Heart left ventricle (tissue), 16 donors: ENCODE data around the gene NANOGP8. TPM values are rescaled to one million over a fixed set of nuclear protein-coding genes. Genes with fewer than 3 reads are reported as not detected.
A peak's percentile ranks its signal among the peaks of the same experiment; 100 is the strongest.

ENCODE experiments used
- ATAC-seq, 4 donors: fragments of 200-7000 bp; cut with Tn5 transposase; one replicate each; pipeline ENCODE4 v1.9.1; 2020 to 2022; ENCODE audit warnings: moderate library complexity in 4 of 4, mild to moderate bottlenecking in 3 of 4, moderate number of reproducible peaks in 1 of 4
- DNase-seq, 5 donors: peaks; one replicate each; pipeline ENCODE4 v3.0.0-alpha.2; 2020
- H3K27ac ChIP-seq, 12 donors: fragments of 200-600 bp; sonication (generic) in 4 of 12; one replicate each; pipeline versions ENCODE4 v1.5.0 to v1.8.0; 2016 to 2022; ENCODE audit warnings: mild to moderate bottlenecking in 2 of 12
- H3K27me3 ChIP-seq, 9 donors: fragments of 200-600 bp; sonication (generic) in 2 of 9; one replicate each; pipeline versions ENCODE4 v1.5.1 to v1.8.0; 2016 to 2022; ENCODE audit warnings: mild to moderate bottlenecking in 3 of 9
- H3K36me3 ChIP-seq, 9 donors: fragments of 200-600 bp; sonication (generic) in 2 of 9; one replicate each; pipeline versions ENCODE4 v1.5.0 to v1.8.0; 2018 to 2022; ENCODE audit warnings: mild to moderate bottlenecking in 2 of 9
- H3K4me1 ChIP-seq, 12 donors: fragments of 200-600 bp; sonication (generic) in 4 of 12; one replicate each; pipeline versions ENCODE4 v1.5.0 to v1.8.0; 2016 to 2022; ENCODE audit warnings: mild to moderate bottlenecking in 3 of 12
- H3K4me3 ChIP-seq, 12 donors: fragments of 200-600 bp; sonication (generic) in 4 of 12; one replicate each; pipeline versions ENCODE4 v1.5.0 to v1.8.0; 2017 to 2022; ENCODE audit warnings: mild to moderate bottlenecking in 9 of 12, moderate library complexity in 4 of 12
- H3K9me3 ChIP-seq, 12 donors: fragments of 200-600 bp; sonication (generic) in 4 of 12; one replicate each; pipeline versions ENCODE4 v1.5.0 to v1.8.0; 2016 to 2022; ENCODE audit warnings: mild to moderate bottlenecking in 1 of 12
- POLR2A ChIP-seq, 2 donors: fragments of 450-650 bp; IDR thresholded peaks; one replicate each; pipeline ENCODE4 v1.6.1; 2017; ENCODE audit warnings: antibody characterized with exemption in 2 of 2, mild to moderate bottlenecking in 2 of 2, moderate library complexity in 2 of 2
- whole genome bisulfite sequencing, 4 donors: extraction: QIAGEN DNeasy Blood & Tissue Kit in 2 of 4; methylation state at CpG; one replicate each; pipeline versions ENCODE4 v1.1.5 to v1.1.7; 2013 to 2018; 5-methylcytosine and 5-hydroxymethylcytosine counted together
- intact Hi-C, 10 donors: fragments of 100-400 bp; cut with DNase I; formaldehyde crosslinking; loops; one replicate each; pipeline versions ENCODE4 v1.11.1 to v1.14.2; 2022
- polyA plus RNA-seq, 2 donors: library from polyadenylated mRNA; stranded (reverse); fragments of 200-250 nt; gene quantifications; one replicate each; pipeline ENCODE4 v1.2.3, GENCODE V29; 2013
- total RNA-seq, 9 donors: library from RNA; depleted of rRNA in 2 of 9; stranded (reverse); fragments of >200 nt in 2 of 9; fragmentation: NEBNext Ultra II Directional in 3 of 9; extraction: Animal tissue kit (Norgen Biotek cat#: 25700) in 3 of 9; gene quantifications; one replicate each; pipeline versions ENCODE4 v1.1.0 to v1.2.4, GENCODE V29; 2016 to 2023
- TF ChIP-seq, protein P1 (sequence below), 12 donors: fragments of 200-600 bp; sonication (generic) in 4 of 12; IDR thresholded peaks; one replicate each; pipeline versions ENCODE4 v1.5.0 to v1.8.0; 2018 to 2022; ENCODE audit warnings: antibody characterized with exemption in 12 of 12, mild to moderate bottlenecking in 5 of 12
- donor health status: ischemic (EF 13 %, LVEDD 7.1; RV severe dilation, severe dysfunction).
- donor health status: healthy with polysubstance abuse.
- donor health status: DM: no; HTN: yes; CAD: no.
- donor health status: DM: no; HTN: no; CAD: no.
- donor health status: ischemic (EF 25% LVEDD 6.9; RV normal size, moderate dysfunction).
- donor health status: ischemic (EF 25% LVEDD 5.7; RV mildly dilated, moderate dysfunction).
- donor health status: healthy.
- donor health status: DM: yes; HTN: yes; CAD: no.
- donor health status: ischemic (EF 35%, LVEDD 5.7; RV mildly dilated, moderate dysfunction).
- donor health status: nonischemic (EF 11% LVEDD 7.7; RV severe dilation, severe dysfunction).
- donor health status: DM: yes; HTN: yes; CAD: no.
- donor health status: PGD.
- donor health status: ischemic (EF 29% LVEDD 5.4; RV normal size, mild dysfunction).
- donor health status: nonischemic (EF 23%, LVEDD 6.1; RV moderate dilation, normal function).

The NANOGP8 gene
- total and polyA plus RNA-seq, 11 donors, result 0.34 to 0.47 TPM; not detected in 9

DNA sequence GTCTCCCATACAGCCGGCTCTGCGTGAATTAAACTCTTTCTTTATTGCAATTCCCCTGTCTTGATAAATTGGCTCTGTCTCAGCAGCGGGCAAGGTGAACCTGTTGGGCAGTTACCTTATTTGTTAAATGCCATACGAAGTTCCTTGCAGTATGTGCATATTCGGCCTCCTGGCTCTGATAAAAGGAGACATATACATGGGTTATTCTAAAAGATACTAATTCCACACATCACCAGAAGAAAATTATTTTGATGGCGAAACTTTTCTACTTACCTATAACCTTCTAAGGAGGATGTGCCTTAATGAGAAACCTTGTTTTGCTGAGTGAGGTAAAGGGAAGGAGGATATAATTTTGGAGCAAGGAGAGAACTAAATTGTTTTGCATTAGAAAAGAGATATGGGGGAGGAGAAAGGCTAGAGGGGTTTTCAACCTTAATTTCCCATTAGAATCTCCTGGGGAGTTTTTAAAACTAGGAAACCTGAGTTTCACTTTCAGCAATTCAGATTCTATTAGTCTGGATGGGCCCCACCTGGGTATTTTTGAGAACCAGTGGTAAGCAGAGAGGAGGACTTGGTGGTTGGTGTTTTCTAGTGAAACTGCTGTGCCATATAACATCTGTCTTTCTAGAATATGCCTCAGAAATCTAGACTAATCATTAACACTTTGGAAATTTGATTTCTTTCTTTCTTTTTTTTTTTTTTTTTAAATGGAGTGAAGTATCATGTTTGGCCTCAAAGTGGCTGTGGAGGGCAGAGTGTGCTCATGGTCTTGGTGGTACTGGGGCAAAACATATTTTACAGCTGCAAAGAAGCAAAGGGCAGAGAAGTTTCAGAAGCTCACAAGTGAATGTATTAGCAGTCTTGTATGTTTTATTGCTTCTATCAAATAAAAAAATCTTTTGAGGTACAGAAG is 23.0 kb downstream of the NANOGP8 start:
- Histone ChIP-seq H3K4me3 (no peak overlapping the region), H3K27ac (no peak overlapping the region), H3K36me3 (no peaks in the 10 kb centered on the region), H3K9me3 (no peaks in the 10 kb centered on the region), H3K4me1 (no peaks in the 10 kb centered on the region), H3K27me3 (no peaks in the 10 kb centered on the region)
- WGBS, 4 donors, result 69 to 82% (median 72%) methylated on average over 6 of the region's 6 CpGs
- intact Hi-C loops, result no loop called here
- no peak for ATAC-seq
- DNase-seq, result no peak
- TF ChIP-seq POLR2A (IDR thresholded peaks at IDR 0.05), result no peak
- TF ChIP-seq, protein P1, sequence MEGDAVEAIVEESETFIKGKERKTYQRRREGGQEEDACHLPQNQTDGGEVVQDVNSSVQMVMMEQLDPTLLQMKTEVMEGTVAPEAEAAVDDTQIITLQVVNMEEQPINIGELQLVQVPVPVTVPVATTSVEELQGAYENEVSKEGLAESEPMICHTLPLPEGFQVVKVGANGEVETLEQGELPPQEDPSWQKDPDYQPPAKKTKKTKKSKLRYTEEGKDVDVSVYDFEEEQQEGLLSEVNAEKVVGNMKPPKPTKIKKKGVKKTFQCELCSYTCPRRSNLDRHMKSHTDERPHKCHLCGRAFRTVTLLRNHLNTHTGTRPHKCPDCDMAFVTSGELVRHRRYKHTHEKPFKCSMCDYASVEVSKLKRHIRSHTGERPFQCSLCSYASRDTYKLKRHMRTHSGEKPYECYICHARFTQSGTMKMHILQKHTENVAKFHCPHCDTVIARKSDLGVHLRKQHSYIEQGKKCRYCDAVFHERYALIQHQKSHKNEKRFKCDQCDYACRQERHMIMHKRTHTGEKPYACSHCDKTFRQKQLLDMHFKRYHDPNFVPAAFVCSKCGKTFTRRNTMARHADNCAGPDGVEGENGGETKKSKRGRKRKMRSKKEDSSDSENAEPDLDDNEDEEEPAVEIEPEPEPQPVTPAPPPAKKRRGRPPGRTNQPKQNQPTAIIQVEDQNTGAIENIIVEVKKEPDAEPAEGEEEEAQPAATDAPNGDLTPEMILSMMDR (IDR thresholded peaks at IDR 0.05), result no peak

GRCh38 chr15:35061161-35061824 is 23.8 kb downstream of the NANOGP8 start:
- WGBS, 4 donors, result 58 to 65% (median 63%) methylated on average over 13 of the region's 13 CpGs
- DNase-seq (no peak), ATAC-seq (no peak)
- intact Hi-C loops, result no loop called here
- Histone ChIP-seq H3K4me3 (no peak overlapping the region), H3K36me3 (no peaks in the 10 kb centered on the region), H3K27ac (no peak overlapping the region), H3K27me3 (no peaks in the 10 kb centered on the region), H3K9me3 (no peaks in the 10 kb centered on the region), H3K4me1 (no peaks in the 10 kb centered on the region)
- no peak for TF ChIP-seq POLR2A (IDR thresholded peaks at IDR 0.05)
- TF ChIP-seq, protein P1 (IDR thresholded peaks at IDR 0.05), result no peak

DNA sequence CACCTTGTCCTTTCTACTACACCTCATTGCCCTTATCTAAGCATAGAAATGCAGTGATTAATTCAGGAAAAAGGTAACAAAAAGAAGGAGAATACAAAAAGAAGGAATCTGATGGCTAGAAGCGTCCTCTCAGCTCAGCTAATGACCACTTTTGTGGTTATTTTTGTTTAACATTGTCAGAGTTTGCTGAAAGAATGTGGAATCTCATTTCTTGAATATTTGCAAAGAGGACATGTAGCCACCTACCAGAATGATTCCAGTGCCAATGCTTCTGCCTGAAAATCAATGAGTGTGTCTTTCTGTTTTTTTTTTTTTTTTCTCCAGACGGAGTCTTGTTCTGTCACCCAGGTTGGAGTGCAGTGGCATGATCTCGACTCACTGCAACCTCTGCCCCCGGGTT is 24.5 kb downstream of the NANOGP8 start:
- DNase-seq (no peak), ATAC-seq (no peak)
- Histone ChIP-seq H3K4me1 (no peaks in the 10 kb centered on the region), H3K9me3 (no peaks in the 10 kb centered on the region), H3K27me3 (no peaks in the 10 kb centered on the region), H3K4me3 (no peak overlapping the region), H3K36me3 (no peaks in the 10 kb centered on the region), H3K27ac (no peak overlapping the region)
- TF ChIP-seq POLR2A (IDR thresholded peaks at IDR 0.05), result no peak
- TF ChIP-seq, protein P1 (IDR thresholded peaks at IDR 0.05), result no peak
- 80 to 87% (median 86%) methylated on average over 4 of the region's 4 CpGs for WGBS, 4 donors
- intact Hi-C loops, result no loop called here

GRCh38 chr15:35058534-35059054 is 26.5 kb downstream of the NANOGP8 start:
- H3K27ac ChIP-seq, result peak overlapping the region in 1 of 12 donors; percentile 44
- no peaks in the 10 kb centered on the region for H3K9me3 ChIP-seq
- intact Hi-C loops, result no loop called here
- no peaks in the 10 kb centered on the region for H3K4me1 ChIP-seq
- H3K27me3 ChIP-seq, result no peaks in the 10 kb centered on the region
- no peaks in the 10 kb centered on the region for H3K36me3 ChIP-seq
- ATAC-seq (no peak), DNase-seq (no peak)
- WGBS, 4 donors, result 50 to 56% (median 53%) methylated on average over 5 of the region's 5 CpGs
- H3K4me3 ChIP-seq, result no peak overlapping the region
- TF ChIP-seq POLR2A (IDR thresholded peaks at IDR 0.05), result no peak
- TF ChIP-seq, protein P1 (IDR thresholded peaks at IDR 0.05), result no peak
